ENCODE data around the gene FAM13A.

DNA sequence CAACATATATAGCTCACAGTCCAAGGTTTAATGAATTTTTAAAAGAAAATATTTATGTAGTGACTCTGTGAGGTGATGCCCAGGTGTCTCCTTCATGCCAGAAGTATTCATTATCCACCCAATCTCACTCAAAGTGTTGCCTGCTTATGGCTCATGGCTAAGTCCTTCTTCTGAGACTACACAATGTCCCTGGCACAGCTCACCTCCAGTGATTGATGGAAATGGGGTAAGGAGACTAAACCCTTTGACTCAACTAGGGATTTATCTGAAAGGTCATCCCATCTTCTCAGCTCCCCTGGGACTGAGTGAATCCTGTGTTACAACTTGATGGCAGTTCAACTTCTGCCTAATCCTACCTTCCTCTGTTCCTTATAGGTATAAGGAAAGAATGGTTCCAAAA is 74.2 kb downstream of the FAM13A start:
- TF ChIP-seq, protein P1, sequence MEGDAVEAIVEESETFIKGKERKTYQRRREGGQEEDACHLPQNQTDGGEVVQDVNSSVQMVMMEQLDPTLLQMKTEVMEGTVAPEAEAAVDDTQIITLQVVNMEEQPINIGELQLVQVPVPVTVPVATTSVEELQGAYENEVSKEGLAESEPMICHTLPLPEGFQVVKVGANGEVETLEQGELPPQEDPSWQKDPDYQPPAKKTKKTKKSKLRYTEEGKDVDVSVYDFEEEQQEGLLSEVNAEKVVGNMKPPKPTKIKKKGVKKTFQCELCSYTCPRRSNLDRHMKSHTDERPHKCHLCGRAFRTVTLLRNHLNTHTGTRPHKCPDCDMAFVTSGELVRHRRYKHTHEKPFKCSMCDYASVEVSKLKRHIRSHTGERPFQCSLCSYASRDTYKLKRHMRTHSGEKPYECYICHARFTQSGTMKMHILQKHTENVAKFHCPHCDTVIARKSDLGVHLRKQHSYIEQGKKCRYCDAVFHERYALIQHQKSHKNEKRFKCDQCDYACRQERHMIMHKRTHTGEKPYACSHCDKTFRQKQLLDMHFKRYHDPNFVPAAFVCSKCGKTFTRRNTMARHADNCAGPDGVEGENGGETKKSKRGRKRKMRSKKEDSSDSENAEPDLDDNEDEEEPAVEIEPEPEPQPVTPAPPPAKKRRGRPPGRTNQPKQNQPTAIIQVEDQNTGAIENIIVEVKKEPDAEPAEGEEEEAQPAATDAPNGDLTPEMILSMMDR (IDR thresholded peaks at IDR 0.05; ENCODE audit: low read depth, low read length, poor library complexity, severe bottlenecking) = no peak
- no peak for TF ChIP-seq EZH2phosphoT487 (IDR thresholded peaks at IDR 0.05; ENCODE audit: borderline replicate concordance, low read length)

Data from DOHH2 (cell line).